Panc1 (cell line): ENCODE data around the gene ADAM10. TPM values are rescaled to one million over a fixed set of nuclear protein-coding genes. Genes with fewer than 3 reads are reported as not detected.

Experiments used
- ATAC-seq: fragments of 200-7000 bp; cut with Tn5 transposase; 2 replicates; pipeline ENCODE4 v1.9.1; 2020; ENCODE audit warnings: mild to moderate bottlenecking, moderate library complexity
- BruUV-seq: library from RNA; stranded (reverse); fragments of 400-500 nt; replicated peaks from 2 replicates; lab custom pipeline; 2021; lab: Mats Ljungman, UMichigan
- CTCF ChIA-PET: fragments of 300-600 bp; sonication (Branson Sonifier 250); formaldehyde crosslinking; loops from one replicate; lab custom pipeline; 2022; ENCODE audit warnings: antibody characterized with exemption; lab: Charles Lee
- POLR2A ChIA-PET: fragments of 300-600 bp; sonication (Branson Sonifier 250); formaldehyde crosslinking; loops from one replicate; lab custom pipeline; 2022; ENCODE audit warnings: antibody characterized with exemption; lab: Charles Lee
- DNase-seq: peaks from one replicate; pipeline ENCODE4 v3.0.0-alpha.2; 2010; ENCODE audit warnings: low read depth, low spot score
- H3K27ac ChIP-seq: 2 replicates; pipeline ENCODE4 v1.5.1; 2011; ENCODE audit warnings: mild to moderate bottlenecking, low read length, inconsistent platforms
- H3K27me3 ChIP-seq: fragments of 200-500 bp; sonication (Bioruptor generic); 2 replicates; pipeline ENCODE4 v1.6.0; 2014; ENCODE audit warnings: low read length, inconsistent platforms; ENCODE audit not compliant: control insufficient read depth, insufficient read depth
- H3K36me3 ChIP-seq: fragments of 200-500 bp; sonication (Bioruptor generic); 2 replicates; pipeline ENCODE4 v1.5.1; 2014; ENCODE audit warnings: inconsistent platforms, mild to moderate bottlenecking, low read length, moderate library complexity; ENCODE audit not compliant: control insufficient read depth, insufficient read depth
- H3K4me1 ChIP-seq: 2 replicates; pipeline ENCODE4 v1.5.1; 2011; ENCODE audit warnings: inconsistent platforms, mild to moderate bottlenecking, low read length, moderate library complexity; ENCODE audit not compliant: control insufficient read depth, insufficient read depth
- H3K4me3 ChIP-seq, 2 experiments: 2 replicates each; pipeline ENCODE4 v1.5.1; 2011 to 2012; ENCODE audit warnings: low read depth in 2 of 2, low read length in 2 of 2, mild to moderate bottlenecking in 2 of 2, inconsistent platforms in 1 of 2, moderate library complexity in 1 of 2
- H3K9me3 ChIP-seq: fragments of 200-500 bp; sonication (Bioruptor generic); 2 replicates; pipeline ENCODE4 v1.5.1; 2014; ENCODE audit warnings: low read depth, mild to moderate bottlenecking, inconsistent platforms, low read length, moderate library complexity; ENCODE audit not compliant: control insufficient read depth, insufficient read depth
- CTCF ChIP-seq: fragments of 450-650 bp; IDR thresholded peaks from 2 replicates; pipeline ENCODE4 v1.5.1; 2017; ENCODE audit warnings: mild to moderate bottlenecking
- POLR2AphosphoS5 ChIP-seq: IDR thresholded peaks from 2 replicates; pipeline ENCODE4 v1.6.1; 2012; ENCODE audit warnings: mild to moderate bottlenecking, low read depth, low read length, moderate library complexity
- REST ChIP-seq, 2 experiments: IDR thresholded peaks; 2 replicates each; pipeline ENCODE4 v1.6.1; 2011 to 2012; ENCODE audit warnings: low read depth in 2 of 2, control low read depth in 1 of 2, low read length in 1 of 2, mild to moderate bottlenecking in 1 of 2, moderate library complexity in 1 of 2; ENCODE audit not compliant: insufficient read depth in 1 of 2
- SIN3A ChIP-seq: IDR thresholded peaks from 2 replicates; pipeline ENCODE4 v1.6.1; 2012; ENCODE audit warnings: low read depth, mild to moderate bottlenecking, low read length, moderate library complexity, borderline replicate concordance; ENCODE audit not compliant: insufficient read depth
- TCF7L2 ChIP-seq: IDR thresholded peaks from 2 replicates; pipeline ENCODE4 v1.6.1; 2011; ENCODE audit warnings: mild to moderate bottlenecking, low read depth, low read length, inconsistent platforms
- in situ Hi-C: cut with HindIII; loops from 2 replicates; pipeline ENCODE4 v1.10.0; 2016; ENCODE audit warnings: low sequenced_read_pairs, low pct_unique_long_range_greater_than_20kb
- intact Hi-C: fragments of 100-400 bp; cut with micrococcal nuclease; formaldehyde crosslinking; loops from one replicate; pipeline ENCODE4 v1.10.0; 2022; ENCODE audit not compliant: unreplicated experiment
- total RNA-seq: library from RNA; stranded (reverse); gene quantifications from one replicate; pipeline ENCODE4 v1.2.1, GENCODE V29; 2021; ENCODE audit not compliant: unreplicated experiment

The ADAM10 gene
- total RNA-seq, 1 experiment from 2014 or later = 176 TPM

- Histone ChIP-seq H3K4me1 (no peaks in the 10 kb centered on the region), H3K27ac (no peak overlapping the region), H3K9me3 (no peaks in the 10 kb centered on the region), H3K4me3 (no peak overlapping the region), H3K36me3 (no peaks in the 10 kb centered on the region), H3K27me3 (no peaks in the 10 kb centered on the region)
- BruUV-seq = no TSS peak
- CTCF ChIA-PET = no interaction called here
- intact Hi-C loops (no loop called here), in situ Hi-C loops (no loop called here)
- DNase-seq (no peak), ATAC-seq (peak; percentile 53)
- POLR2A ChIA-PET = no interaction called here
- no peak for TF ChIP-seq TCF7L2
- no peak for TF ChIP-seq CTCF
- TF ChIP-seq SIN3A = no peak
- TF ChIP-seq REST (IDR thresholded peaks at IDR 0.05; ENCODE audit: insufficient read depth in 1 of 2, low read depth in 2 of 2, low read length in 1 of 2) = no peak
- TF ChIP-seq POLR2AphosphoS5 = no peak
These were observed 194.1 kb downstream of the ADAM10 start for GRCh38 chr15:58555162-58556027.

GRCh38 chr15:58554758-58555157 is 194.7 kb downstream of the ADAM10 start:
- Histone ChIP-seq H3K4me3 (no peak overlapping the region), H3K4me1 (no peaks in the 10 kb centered on the region), H3K27ac (no peak overlapping the region), H3K27me3 (no peaks in the 10 kb centered on the region), H3K9me3 (no peaks in the 10 kb centered on the region), H3K36me3 (no peaks in the 10 kb centered on the region)
- ChIA-PET CTCF (no interaction called here), POLR2A (no interaction called here)
- DNase-seq (no peak), ATAC-seq (no peak)
- in situ Hi-C loops = no loop called here
- intact Hi-C loops = no loop called here
- TF ChIP-seq TCF7L2 = no peak
- no peak for TF ChIP-seq POLR2AphosphoS5
- no peak for TF ChIP-seq CTCF
- TF ChIP-seq REST (IDR thresholded peaks at IDR 0.05; ENCODE audit: insufficient read depth in 1 of 2, low read depth in 2 of 2, low read length in 1 of 2) = no peak
- TF ChIP-seq SIN3A = no peak
- BruUV-seq = no TSS peak
